ENCODE results near the gene PPP1R14C. TPM values are rescaled to one million over a fixed set of nuclear protein-coding genes. Genes with fewer than 3 reads are reported as not detected.

PPP1R14C gene
- total RNA-seq, 2 donors from 2014 or later = 0.26 to 0.33 TPM

DNA sequence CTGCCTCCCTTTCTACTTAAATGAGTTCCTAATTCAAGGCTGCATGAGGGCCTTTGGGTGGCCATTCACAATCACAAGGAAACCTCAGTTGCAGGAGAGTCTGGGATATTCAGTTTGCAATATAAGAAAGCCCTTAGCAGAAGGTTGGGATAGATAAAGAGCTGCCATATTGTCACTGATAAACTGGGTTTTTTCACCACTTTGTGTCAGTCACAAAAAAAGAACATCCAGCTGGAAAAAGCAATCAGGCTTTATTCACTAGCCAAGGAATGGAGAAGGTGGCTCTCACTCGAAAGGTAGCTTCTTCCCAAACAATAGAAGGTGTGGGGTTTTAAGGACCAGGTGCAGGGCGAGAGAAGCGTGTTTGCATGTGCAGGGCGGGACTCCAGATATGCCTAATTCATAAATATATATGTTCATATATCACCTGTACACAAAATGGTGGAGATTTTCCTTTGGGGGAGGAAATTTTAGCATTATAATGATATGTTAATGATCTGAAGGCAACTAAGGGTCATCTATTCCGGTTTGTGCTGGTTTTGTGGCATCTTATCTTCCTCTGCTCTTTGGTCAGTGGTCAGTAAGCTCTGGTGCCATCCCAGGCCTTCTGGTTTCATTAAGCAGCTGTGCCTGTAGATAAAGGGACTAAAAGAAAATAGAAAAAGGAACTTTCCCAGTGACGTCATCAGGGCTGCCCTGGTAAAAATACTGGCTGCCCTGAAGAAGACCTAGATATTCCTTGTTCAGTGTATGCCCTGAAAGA, 128.8 kb downstream of the PPP1R14C start:
- Histone ChIP-seq H3K36me3 (replicated peaks in 1 of 2; ENCODE audit: insufficient read depth in 1 of 2, low read depth in 2 of 2) (no peaks in the 10 kb centered on the region), H3K9me3 (no peaks in the 10 kb centered on the region), H3K27me3 (no peaks in the 10 kb centered on the region), H3K4me3 (no peak overlapping the region), H3K27ac (no peak overlapping the region), H3K4me1 (no peaks in the 10 kb centered on the region)
- no peak for TF ChIP-seq POLR2A (IDR thresholded peaks at IDR 0.05)
- TF ChIP-seq, protein P1, sequence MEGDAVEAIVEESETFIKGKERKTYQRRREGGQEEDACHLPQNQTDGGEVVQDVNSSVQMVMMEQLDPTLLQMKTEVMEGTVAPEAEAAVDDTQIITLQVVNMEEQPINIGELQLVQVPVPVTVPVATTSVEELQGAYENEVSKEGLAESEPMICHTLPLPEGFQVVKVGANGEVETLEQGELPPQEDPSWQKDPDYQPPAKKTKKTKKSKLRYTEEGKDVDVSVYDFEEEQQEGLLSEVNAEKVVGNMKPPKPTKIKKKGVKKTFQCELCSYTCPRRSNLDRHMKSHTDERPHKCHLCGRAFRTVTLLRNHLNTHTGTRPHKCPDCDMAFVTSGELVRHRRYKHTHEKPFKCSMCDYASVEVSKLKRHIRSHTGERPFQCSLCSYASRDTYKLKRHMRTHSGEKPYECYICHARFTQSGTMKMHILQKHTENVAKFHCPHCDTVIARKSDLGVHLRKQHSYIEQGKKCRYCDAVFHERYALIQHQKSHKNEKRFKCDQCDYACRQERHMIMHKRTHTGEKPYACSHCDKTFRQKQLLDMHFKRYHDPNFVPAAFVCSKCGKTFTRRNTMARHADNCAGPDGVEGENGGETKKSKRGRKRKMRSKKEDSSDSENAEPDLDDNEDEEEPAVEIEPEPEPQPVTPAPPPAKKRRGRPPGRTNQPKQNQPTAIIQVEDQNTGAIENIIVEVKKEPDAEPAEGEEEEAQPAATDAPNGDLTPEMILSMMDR (IDR thresholded peaks at IDR 0.05) = no peak
- ATAC-seq = no peak
- 86% methylated on average over 6 of the region's 6 CpGs for WGBS, 2 donors
- DNase-seq = no peak
- intact Hi-C loops (cut with DNase I) = no loop called here

DNA sequence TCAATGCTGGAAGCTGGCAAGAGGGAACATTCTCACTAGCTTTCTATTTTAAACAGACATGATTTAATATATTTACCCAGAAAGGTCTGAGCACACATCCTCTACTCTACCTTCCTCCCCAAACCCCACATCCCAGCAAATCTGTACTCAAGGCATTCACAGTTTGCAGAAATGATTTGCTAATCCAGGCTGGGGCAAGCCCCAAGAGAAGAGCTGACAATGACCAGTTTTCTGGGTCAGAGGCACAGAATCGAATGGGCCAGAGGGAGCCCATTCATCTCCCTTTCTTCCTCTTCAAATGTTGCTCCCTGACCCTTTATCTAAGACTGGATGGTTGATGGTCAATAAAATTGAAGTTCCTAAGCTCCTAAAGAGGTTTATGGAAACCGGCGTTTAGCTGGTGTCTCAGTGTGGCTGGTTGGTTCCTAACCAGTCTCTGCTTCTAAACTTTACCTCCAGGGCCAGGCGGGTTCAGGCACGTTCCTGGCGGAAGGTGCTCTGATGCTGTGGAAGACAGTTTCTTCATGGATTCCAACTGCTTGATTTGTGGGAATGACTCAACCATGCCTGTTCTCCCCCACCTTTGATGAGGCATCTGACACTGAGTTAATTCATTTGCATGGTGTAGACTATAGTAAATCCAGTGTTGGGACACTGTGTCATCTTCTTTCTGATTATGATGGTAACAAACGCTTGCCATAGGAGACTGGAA, 129.6 kb downstream of the PPP1R14C start:
- ATAC-seq = no peak
- Histone ChIP-seq H3K27ac (no peak overlapping the region), H3K36me3 (replicated peaks in 1 of 2; ENCODE audit: insufficient read depth in 1 of 2, low read depth in 2 of 2) (no peaks in the 10 kb centered on the region), H3K9me3 (no peaks in the 10 kb centered on the region), H3K27me3 (no peaks in the 10 kb centered on the region), H3K4me1 (no peaks in the 10 kb centered on the region), H3K4me3 (no peak overlapping the region)
- WGBS, 2 donors = 87 to 90% methylated on average over 7 of the region's 7 CpGs
- TF ChIP-seq, protein P1 (IDR thresholded peaks at IDR 0.05) = no peak
- no peak for TF ChIP-seq POLR2A (IDR thresholded peaks at IDR 0.05)
- intact Hi-C loops (cut with DNase I) = no loop called here
- DNase-seq = no peak

DNA sequence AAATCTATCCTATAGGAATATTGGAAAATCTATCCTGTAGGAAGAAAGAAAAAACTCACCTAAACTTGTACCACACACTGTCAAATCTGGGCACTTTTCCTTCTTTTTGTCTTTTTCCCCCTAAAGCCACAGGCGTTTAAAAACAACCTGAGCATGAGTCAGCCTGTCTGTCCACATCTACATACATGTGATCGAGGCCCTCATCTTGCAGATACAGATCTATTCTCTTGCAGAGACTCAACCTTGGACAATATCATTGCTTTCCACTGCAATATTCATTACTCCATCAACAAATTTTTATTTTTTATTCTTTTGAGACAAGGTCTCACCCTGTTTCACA, 130.1 kb downstream of the PPP1R14C start:
- intact Hi-C loops (cut with DNase I) = no loop called here
- Histone ChIP-seq H3K27ac (no peak overlapping the region), H3K4me1 (no peaks in the 10 kb centered on the region), H3K4me3 (no peak overlapping the region), H3K27me3 (no peaks in the 10 kb centered on the region), H3K36me3 (replicated peaks in 1 of 2; ENCODE audit: insufficient read depth in 1 of 2, low read depth in 2 of 2) (no peaks in the 10 kb centered on the region), H3K9me3 (no peaks in the 10 kb centered on the region)
- TF ChIP-seq POLR2A (IDR thresholded peaks at IDR 0.05) = no peak
- TF ChIP-seq, protein P1 (IDR thresholded peaks at IDR 0.05) = no peak
- 78 to 84% methylated on average over 2 of the region's 2 CpGs for WGBS, 2 donors
- ATAC-seq = no peak
- no peak for DNase-seq

DNA sequence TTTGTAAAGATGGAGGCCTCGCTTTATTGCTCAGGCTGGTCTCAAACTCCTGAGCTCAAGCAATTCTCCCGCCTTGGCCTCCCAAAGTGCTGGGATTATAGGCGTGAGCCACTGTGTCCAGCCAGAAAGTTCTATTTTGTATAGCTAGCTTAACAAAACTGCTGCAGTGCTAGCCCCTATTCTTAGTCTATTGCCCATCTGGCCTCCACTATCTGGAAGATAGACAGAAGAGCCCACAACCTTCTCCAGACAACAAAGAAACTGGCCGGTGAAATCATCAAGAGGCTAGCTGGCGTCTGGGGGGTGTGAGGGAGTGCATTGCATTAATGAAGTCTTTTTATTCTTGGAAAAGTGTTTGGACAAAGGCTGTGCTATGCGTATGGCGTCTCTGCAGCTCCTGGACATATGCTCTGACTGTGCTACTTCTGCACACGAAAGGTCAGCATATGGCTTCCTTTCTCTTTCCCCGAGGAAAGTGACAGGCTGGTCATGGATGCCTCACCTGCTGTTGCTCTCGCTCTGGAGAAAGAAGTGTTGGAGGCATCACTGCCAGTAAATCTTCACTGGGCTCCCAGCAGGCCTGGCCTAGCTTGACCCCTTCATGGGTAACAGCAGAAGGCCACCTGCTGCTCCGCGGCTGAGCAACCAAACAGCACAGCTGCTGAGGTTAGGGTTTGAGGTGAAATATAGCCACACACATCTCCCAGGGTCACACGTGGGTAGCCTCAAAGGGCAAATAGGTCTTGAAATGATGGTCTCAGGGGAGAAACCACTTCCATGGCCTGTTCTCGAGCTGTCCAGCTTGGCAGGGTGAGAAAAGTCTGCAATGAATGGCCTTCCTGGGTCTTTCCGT, 130.8 kb downstream of the PPP1R14C start:
- TF ChIP-seq, protein P1 (IDR thresholded peaks at IDR 0.05) = no peak
- TF ChIP-seq POLR2A (IDR thresholded peaks at IDR 0.05) = no peak
- no peaks in the 10 kb centered on the region for H3K27me3 ChIP-seq
- no peak overlapping the region for H3K4me3 ChIP-seq
- no peak for DNase-seq
- no peaks in the 10 kb centered on the region for H3K9me3 ChIP-seq
- intact Hi-C loops (cut with DNase I) = no loop called here
- no peaks in the 10 kb centered on the region for H3K4me1 ChIP-seq
- H3K36me3 ChIP-seq (replicated peaks in 1 of 2; ENCODE audit: insufficient read depth in 1 of 2, low read depth in 2 of 2) = no peaks in the 10 kb centered on the region
- H3K27ac ChIP-seq = no peak overlapping the region
- no peak for ATAC-seq
- 86 to 92% methylated on average over 13 to 15 of the region's 15 CpGs for WGBS, 2 donors

Measured in body of pancreas (tissue), 4 donors.